ENCODE results near the gene HSPA12B. TPM values are rescaled to one million over a fixed set of nuclear protein-coding genes. Genes with fewer than 3 reads are reported as not detected.

Gene HSPA12B
- total and polyA plus RNA-seq, 9 of the 15 experiments (the other 6 are each of a cell fraction or from before 2014, with no cell fraction given) = 0.03 to 0.07 TPM; not detected in 7

DNA sequence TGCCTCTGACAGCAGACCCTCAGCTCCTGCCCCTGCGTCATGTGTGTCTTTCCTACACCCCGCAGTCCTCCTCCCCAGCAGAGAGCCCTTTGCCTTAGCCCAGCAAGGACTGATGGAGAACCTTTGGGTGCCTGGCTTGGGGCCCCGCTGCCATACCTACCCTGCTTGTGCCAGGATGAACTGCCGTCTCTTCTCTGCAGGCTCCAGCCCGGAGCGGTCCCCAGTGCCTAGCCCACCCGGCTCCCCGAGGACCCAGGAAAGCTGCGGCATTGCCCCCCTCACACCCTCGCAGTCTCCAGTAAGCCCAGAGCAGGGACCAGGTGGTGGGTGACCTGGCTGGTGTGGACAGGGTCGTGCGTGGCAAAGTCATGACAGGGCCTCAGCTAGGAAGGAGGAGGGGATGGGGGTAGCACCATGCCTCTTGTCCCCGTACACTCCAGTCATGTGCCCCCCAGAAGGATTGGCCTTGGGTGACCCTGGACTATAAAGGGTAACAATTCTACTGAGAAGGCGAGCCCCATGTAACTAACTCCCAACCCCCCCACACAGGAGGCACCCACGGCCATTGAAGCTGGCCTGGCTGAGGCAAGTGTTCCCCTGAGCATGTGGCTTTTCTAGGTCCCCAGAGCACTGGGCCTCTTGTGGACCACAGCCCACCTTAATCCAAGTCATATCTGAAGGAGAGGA lies 8.3 kb downstream of the HSPA12B start:
- H3K9ac ChIP-seq (ENCODE audit: insufficient read depth in 1 of 2, low read depth in 2 of 2, low read length in 2 of 2) = no peak overlapping the region; a peak in 1 of 4 replicates
- peak overlapping the region; percentile 63; the same call in 1 of the 2 replicates for H2AFZ ChIP-seq (ENCODE audit: low read depth, low read length)
- WGBS (ENCODE audit: insufficient coverage, low coverage, missing lambda C conversion rate) = 79% methylated on average over 7 of the region's 15 CpGs
- H3K4me3 ChIP-seq = no peak overlapping the region
- FAIRE-seq (no peak), ATAC-seq (no peak), DNase-seq (ENCODE audit: extremely low read depth in 1 of 4, low spot score in 3 of 4) (no peak)
- H3K4me1 ChIP-seq (replicated peaks in 1 of 2; ENCODE audit: control insufficient read depth in 2 of 2, insufficient read depth in 2 of 2, low read length in 2 of 2) = peaks cover 3 to 33% of the 10 kb centered on the region in 2 experiments; a peak in 3 of 5 replicates
- ChIA-PET POLR2A (interaction anchor here (0.6 to 1.6 kb wide), 2 partner anchors 26 to 60 kb away, joined by 3 to 5 read pairs; partner anchors contain the start of gene ADISSP), CTCF (ENCODE audit: low intra/inter-chr PET ratio) (no interaction called here)
- in situ Hi-C loops (cut with MboI) (no loop called here), intact Hi-C loops (cut with micrococcal nuclease) (no loop called here)
- no peaks in the 10 kb centered on the region for H3K9me1 ChIP-seq (ENCODE audit: control insufficient read depth, insufficient read depth, low read length)
- no peak for TF ChIP-seq ZFP30 (CRISPR knock-in tag; IDR thresholded peaks at IDR 0.05; ENCODE audit: borderline replicate concordance)
- H3K4me2 ChIP-seq (ENCODE audit: insufficient read depth, low read length) = no peak overlapping the region
- H3K36me3 ChIP-seq (ENCODE audit: control insufficient read depth, insufficient read depth, low read length) = no peaks in the 10 kb centered on the region
- H4K20me1 ChIP-seq (replicated peaks; ENCODE audit: control insufficient read depth, insufficient read depth, low read length) = no peaks in the 10 kb centered on the region
- no peaks in the 10 kb centered on the region for H3K27me3 ChIP-seq (ENCODE audit: control insufficient read depth in 2 of 2, insufficient read depth in 2 of 2, low read length in 2 of 2)
- H3K9me3 ChIP-seq (replicated peaks; ENCODE audit: control insufficient read depth, insufficient read depth, low read depth, low read length) = no peaks in the 10 kb centered on the region
- no peaks in the 10 kb centered on the region for H3K79me2 ChIP-seq (ENCODE audit: control insufficient read depth, insufficient read depth, low read length)
- no peak overlapping the region for H3K27ac ChIP-seq (ENCODE audit: extremely low read depth, low read depth, low read length)
- BruUV-seq (replicated peaks) = no TSS peak

DNA sequence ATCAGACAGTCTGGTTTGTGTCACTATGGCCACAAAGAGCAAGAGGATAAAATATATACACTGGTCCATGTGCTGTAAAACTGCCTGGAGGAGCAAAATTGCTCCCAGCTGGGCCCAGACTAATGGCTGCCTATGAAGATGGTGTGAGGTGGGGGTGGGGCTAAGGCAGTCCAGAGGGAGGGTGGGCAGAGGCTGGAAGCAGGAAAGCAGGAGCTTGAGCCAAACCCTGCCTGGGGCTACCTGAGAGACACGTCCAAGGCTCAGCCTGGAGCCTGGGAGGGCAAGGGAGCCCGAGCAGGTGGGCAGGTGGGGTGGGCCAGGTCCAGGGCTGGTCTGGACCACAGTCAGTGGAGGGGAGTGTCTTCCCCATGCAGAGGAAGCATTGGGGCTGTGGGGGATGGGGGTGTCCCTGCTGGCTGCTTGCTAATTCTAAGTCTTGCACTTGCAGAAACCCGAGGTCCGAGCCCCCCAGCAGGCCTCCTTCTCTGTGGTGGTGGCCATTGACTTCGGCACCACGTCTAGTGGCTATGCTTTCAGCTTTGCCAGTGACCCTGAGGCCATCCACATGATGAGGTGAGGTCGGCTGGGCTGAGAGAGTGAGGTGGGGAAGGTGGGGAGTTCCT lies 9.5 kb downstream of the HSPA12B start:
- Histone ChIP-seq H2AFZ (ENCODE audit: low read depth, low read length) (no peak overlapping the region), H3K36me3 (ENCODE audit: control insufficient read depth, insufficient read depth, low read length) (no peaks in the 10 kb centered on the region), H3K4me1 (replicated peaks in 1 of 2; ENCODE audit: control insufficient read depth in 2 of 2, insufficient read depth in 2 of 2, low read length in 2 of 2) (peaks cover 3 to 35% of the 10 kb centered on the region in 2 experiments; a peak in 3 of 5 replicates), H3K9me3 (replicated peaks; ENCODE audit: control insufficient read depth, insufficient read depth, low read depth, low read length) (no peaks in the 10 kb centered on the region), H4K20me1 (replicated peaks; ENCODE audit: control insufficient read depth, insufficient read depth, low read length) (no peaks in the 10 kb centered on the region), H3K4me2 (ENCODE audit: insufficient read depth, low read length) (no peak overlapping the region), H3K79me2 (ENCODE audit: control insufficient read depth, insufficient read depth, low read length) (no peaks in the 10 kb centered on the region), H3K27ac (ENCODE audit: extremely low read depth, low read depth, low read length) (no peak overlapping the region), H3K9ac (ENCODE audit: insufficient read depth in 1 of 2, low read depth in 2 of 2, low read length in 2 of 2) (peak overlapping the region in 1 of 2 experiments; percentile 61; a peak in 2 of 4 replicates), H3K4me3 (no peak overlapping the region), H3K9me1 (ENCODE audit: control insufficient read depth, insufficient read depth, low read length) (no peaks in the 10 kb centered on the region), H3K27me3 (ENCODE audit: control insufficient read depth in 2 of 2, insufficient read depth in 2 of 2, low read length in 2 of 2) (no peaks in the 10 kb centered on the region)
- no TSS peak for BruUV-seq (replicated peaks)
- ATAC-seq (no peak), FAIRE-seq (no peak), DNase-seq (ENCODE audit: extremely low read depth in 1 of 4, low spot score in 3 of 4) (no peak)
- CTCF ChIA-PET (ENCODE audit: low intra/inter-chr PET ratio) = no interaction called here
- POLR2A ChIA-PET = interaction anchor here (0.6 kb wide), 1 partner anchor 9 kb away, joined by 4 read pairs; the partner anchor contains the start of gene HSPA12B
- in situ Hi-C loops (cut with MboI) (no loop called here), intact Hi-C loops (cut with micrococcal nuclease) (no loop called here)
- WGBS (ENCODE audit: insufficient coverage, low coverage, missing lambda C conversion rate) = 41% methylated on average over 6 of the region's 7 CpGs
- TF ChIP-seq ZNF586 (CRISPR knock-in tag; conservative IDR thresholded peaks at IDR 0.05) (no peak), BDP1 (IDR thresholded peaks at IDR 0.05; ENCODE audit: insufficient read depth, insufficient read length) (no peak), ZNF146 (CRISPR knock-in tag; IDR thresholded peaks at IDR 0.05; ENCODE audit: unreplicated experiment) (no peak), RBM25 (IDR thresholded peaks at IDR 0.05; ENCODE audit: low read depth, low read length, severe bottlenecking) (no peak), ZNF12 (CRISPR knock-in tag; IDR thresholded peaks at IDR 0.05) (no peak), BRD4 (IDR thresholded peaks at IDR 0.05) (no peak), FOXK1 (CRISPR knock-in tag; IDR thresholded peaks at IDR 0.05; ENCODE audit: borderline replicate concordance) (no peak), ZNF436 (CRISPR knock-in tag; IDR thresholded peaks at IDR 0.05) (no peak), PPARD (CRISPR knock-in tag; IDR thresholded peaks at IDR 0.05) (no peak), XRCC4 (IDR thresholded peaks at IDR 0.05; ENCODE audit: extremely low read depth, insufficient read depth, insufficient read length) (no peak)
- TF ChIP-seq, protein P1, sequence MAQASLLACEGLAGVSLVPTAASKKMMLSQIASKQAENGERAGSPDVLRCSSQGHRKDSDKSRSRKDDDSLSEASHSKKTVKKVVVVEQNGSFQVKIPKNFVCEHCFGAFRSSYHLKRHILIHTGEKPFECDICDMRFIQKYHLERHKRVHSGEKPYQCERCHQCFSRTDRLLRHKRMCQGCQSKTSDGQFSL (CRISPR knock-in tag; IDR thresholded peaks at IDR 0.05) = no peak
- TF ChIP-seq, protein P1 (tag; IDR thresholded peaks at IDR 0.05) = no peak
- TF ChIP-seq, protein P2, sequence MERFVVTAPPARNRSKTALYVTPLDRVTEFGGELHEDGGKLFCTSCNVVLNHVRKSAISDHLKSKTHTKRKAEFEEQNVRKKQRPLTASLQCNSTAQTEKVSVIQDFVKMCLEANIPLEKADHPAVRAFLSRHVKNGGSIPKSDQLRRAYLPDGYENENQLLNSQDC (CRISPR knock-in tag; IDR thresholded peaks at IDR 0.05) = no peak

Measured in K562 (cell line).